GM23338 (cell line): ENCODE results near the gene OR13C3. TPM values are rescaled to one million over a fixed set of nuclear protein-coding genes. Genes with fewer than 3 reads are reported as not detected.

Experiments
- ATAC-seq: fragments of 200-7000 bp; cut with Tn5 transposase; 3 replicates; pipeline ENCODE4 v1.9.1; 2020
- DNase-seq: peaks from one replicate; pipeline ENCODE4 v3.0.0-alpha.2; 2015; ENCODE audit warnings: low spot score
- H2AFZ ChIP-seq: fragments of 200-600 bp; sonication (generic); 2 replicates; pipeline ENCODE4 v1.8.0; 2016; ENCODE audit warnings: antibody characterized with exemption, mild to moderate bottlenecking, moderate library complexity
- H3F3A ChIP-seq: fragments of 200-600 bp; sonication (generic); replicated peaks from 2 replicates; pipeline ENCODE4 v1.8.0; 2017; ENCODE audit warnings: antibody characterized with exemption, mixed run types, low read depth
- H3K27ac ChIP-seq: fragments of 200-600 bp; sonication (generic); 2 replicates; pipeline ENCODE4 v1.6.1; 2016; ENCODE audit warnings: low read depth
- H3K27me3 ChIP-seq: fragments of 200-600 bp; sonication (generic); 2 replicates; pipeline ENCODE4 v1.8.0; 2016; ENCODE audit warnings: mild to moderate bottlenecking, mixed run types, moderate library complexity; ENCODE audit not compliant: insufficient read depth
- H3K36me3 ChIP-seq: fragments of 200-600 bp; sonication (generic); 2 replicates; pipeline ENCODE4 v1.8.0; 2016; ENCODE audit warnings: mild to moderate bottlenecking; ENCODE audit not compliant: insufficient read depth
- H3K4me1 ChIP-seq: fragments of 200-600 bp; sonication (generic); 2 replicates; pipeline ENCODE4 v1.8.0; 2016; ENCODE audit warnings: mild to moderate bottlenecking, moderate library complexity; ENCODE audit not compliant: insufficient read depth
- H3K4me2 ChIP-seq: fragments of 200-600 bp; sonication (generic); 2 replicates; pipeline ENCODE4 v1.7.1; 2017; ENCODE audit warnings: mixed run types
- H3K4me3 ChIP-seq: fragments of 200-600 bp; sonication (generic); 2 replicates; pipeline ENCODE4 v1.6.1; 2016; ENCODE audit warnings: mixed run types
- H3K79me2 ChIP-seq: fragments of 200-600 bp; sonication (generic); replicated peaks from 2 replicates; pipeline ENCODE4 v1.8.0; 2017; ENCODE audit warnings: mild to moderate bottlenecking; ENCODE audit not compliant: insufficient read depth
- H3K9me2 ChIP-seq: fragments of 200-600 bp; sonication (generic); 2 replicates; pipeline ENCODE4 v1.8.0; 2017; ENCODE audit not compliant: insufficient read depth
- H4K20me1 ChIP-seq: fragments of 200-600 bp; sonication (generic); replicated peaks from 2 replicates; pipeline ENCODE4 v1.8.0; 2017; ENCODE audit warnings: mild to moderate bottlenecking; ENCODE audit not compliant: insufficient read depth
- H3K27ac Mint-ChIP-seq: 2 replicates; pipeline ENCODE4 v1.8.0; 2020; ENCODE audit warnings: inconsistent platforms, mild to moderate bottlenecking, moderate library complexity, mixed read lengths
- H3K27me3 Mint-ChIP-seq: 3 replicates; pipeline ENCODE4 v1.8.0; 2022; ENCODE audit warnings: low read depth, mild to moderate bottlenecking, moderate library complexity, mixed read lengths, inconsistent platforms; ENCODE audit not compliant: insufficient read depth, poor library complexity
- H3K36me3 Mint-ChIP-seq: 3 replicates; pipeline ENCODE4 v1.8.0; 2021; ENCODE audit warnings: low read depth, mild to moderate bottlenecking, inconsistent platforms, moderate library complexity, mixed read lengths
- H3K4me1 Mint-ChIP-seq: 3 replicates; pipeline ENCODE4 v1.8.0; 2020; ENCODE audit warnings: mild to moderate bottlenecking, inconsistent platforms, mixed read lengths
- H3K4me3 Mint-ChIP-seq: 3 replicates; pipeline ENCODE4 v1.8.0; 2021; ENCODE audit warnings: moderate library complexity, mild to moderate bottlenecking, inconsistent platforms, mixed read lengths
- H3K9me3 Mint-ChIP-seq: 3 replicates; pipeline ENCODE4 v1.8.0; 2020; ENCODE audit warnings: moderate library complexity, mild to moderate bottlenecking, inconsistent platforms, mixed read lengths
- JUNB ChIP-seq: IDR thresholded peaks from one replicate; pipeline ENCODE4 v1.6.1; 2016; ENCODE audit warnings: antibody characterized with exemption; ENCODE audit not compliant: unreplicated experiment
- POLR2AphosphoS5 ChIP-seq: IDR thresholded peaks from 2 replicates; pipeline ENCODE4 v1.6.1; 2016; ENCODE audit warnings: antibody characterized with exemption, low read depth
- ZNF114 ChIP-seq: fragments of 250-450 bp; sonication (Bioruptor Pico); IDR thresholded peaks from 2 replicates; pipeline ENCODE4 v1.5.0; 2020; ENCODE audit warnings: mild to moderate bottlenecking, moderate library complexity
- polyA plus RNA-seq: library from polyadenylated mRNA; unstranded; fragments of >200 nt; fragmentation: Nextera tagmentation; extraction: Ambion mirVana; gene quantifications from 2 replicates; pipeline ENCODE4 v1.2.1, GENCODE V29; 2016
- total RNA-seq: library from RNA; depleted of rRNA; stranded (reverse); fragments of >200 nt; shearing (Covaris generic); gene quantifications from 2 replicates; pipeline ENCODE4 v1.2.3, GENCODE V29; 2014
- TF ChIP-seq, protein P1 (sequence below): IDR thresholded peaks from 2 replicates; pipeline ENCODE4 v1.6.1; 2016; ENCODE audit warnings: antibody characterized with exemption
- TF ChIP-seq, protein P2 (sequence below): fragments of 250-450 bp; sonication (Bioruptor Pico); IDR thresholded peaks from 2 replicates; pipeline ENCODE4 v1.5.0; 2020; ENCODE audit warnings: mild to moderate bottlenecking, moderate library complexity

Gene OR13C3
- total and polyA plus RNA-seq, 2 experiments from 2014 or later = not detected

DNA sequence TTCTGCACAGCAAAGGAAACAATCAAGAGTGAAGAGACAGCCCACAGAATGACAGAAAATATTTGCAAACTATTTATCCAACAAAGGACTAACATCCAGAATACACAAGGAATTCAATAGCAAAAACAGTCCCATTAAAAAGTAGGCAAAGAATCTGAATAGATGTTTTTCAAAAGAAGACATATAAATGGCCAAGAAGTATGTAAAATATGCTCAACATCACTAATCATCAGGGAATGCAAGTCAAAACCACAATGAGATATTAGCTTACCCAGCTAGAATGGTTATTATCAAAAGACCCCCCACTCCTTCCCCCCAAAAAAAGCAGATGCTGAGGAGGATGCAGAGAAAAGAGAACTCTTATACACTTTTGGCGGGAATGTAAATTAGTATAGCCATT, 18.9 kb upstream of the OR13C3 start:
- Mint-ChIP-seq H3K9me3 (peaks cover 16% of the 10 kb centered on the region; the same call in 1 of the 3 replicates), H3K27ac (no peak overlapping the region), H3K27me3 (no peaks in the 10 kb centered on the region), H3K36me3 (no peaks in the 10 kb centered on the region), H3K4me3 (no peak overlapping the region), H3K4me1 (0 out of 3 replicates have a peak, but pooled peaks cover 3% of the 10 kb centered on the region)
- H3F3A ChIP-seq = no peaks in the 10 kb centered on the region
- ATAC-seq = no peak
- DNase-seq = no peak
- H2AFZ ChIP-seq = no peak overlapping the region
- H4K20me1 ChIP-seq = no peaks in the 10 kb centered on the region
- no peaks in the 10 kb centered on the region for H3K79me2 ChIP-seq
- no peak overlapping the region for H3K27ac ChIP-seq
- H3K9me2 ChIP-seq = no peaks in the 10 kb centered on the region; the same call in 1 of the 2 replicates
- no peak overlapping the region for H3K4me3 ChIP-seq
- H3K36me3 ChIP-seq = no peaks in the 10 kb centered on the region
- no peaks in the 10 kb centered on the region for H3K27me3 ChIP-seq
- TF ChIP-seq, protein P1, sequence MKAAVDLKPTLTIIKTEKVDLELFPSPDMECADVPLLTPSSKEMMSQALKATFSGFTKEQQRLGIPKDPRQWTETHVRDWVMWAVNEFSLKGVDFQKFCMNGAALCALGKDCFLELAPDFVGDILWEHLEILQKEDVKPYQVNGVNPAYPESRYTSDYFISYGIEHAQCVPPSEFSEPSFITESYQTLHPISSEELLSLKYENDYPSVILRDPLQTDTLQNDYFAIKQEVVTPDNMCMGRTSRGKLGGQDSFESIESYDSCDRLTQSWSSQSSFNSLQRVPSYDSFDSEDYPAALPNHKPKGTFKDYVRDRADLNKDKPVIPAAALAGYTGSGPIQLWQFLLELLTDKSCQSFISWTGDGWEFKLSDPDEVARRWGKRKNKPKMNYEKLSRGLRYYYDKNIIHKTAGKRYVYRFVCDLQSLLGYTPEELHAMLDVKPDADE = no peak
- TF ChIP-seq, protein P2, sequence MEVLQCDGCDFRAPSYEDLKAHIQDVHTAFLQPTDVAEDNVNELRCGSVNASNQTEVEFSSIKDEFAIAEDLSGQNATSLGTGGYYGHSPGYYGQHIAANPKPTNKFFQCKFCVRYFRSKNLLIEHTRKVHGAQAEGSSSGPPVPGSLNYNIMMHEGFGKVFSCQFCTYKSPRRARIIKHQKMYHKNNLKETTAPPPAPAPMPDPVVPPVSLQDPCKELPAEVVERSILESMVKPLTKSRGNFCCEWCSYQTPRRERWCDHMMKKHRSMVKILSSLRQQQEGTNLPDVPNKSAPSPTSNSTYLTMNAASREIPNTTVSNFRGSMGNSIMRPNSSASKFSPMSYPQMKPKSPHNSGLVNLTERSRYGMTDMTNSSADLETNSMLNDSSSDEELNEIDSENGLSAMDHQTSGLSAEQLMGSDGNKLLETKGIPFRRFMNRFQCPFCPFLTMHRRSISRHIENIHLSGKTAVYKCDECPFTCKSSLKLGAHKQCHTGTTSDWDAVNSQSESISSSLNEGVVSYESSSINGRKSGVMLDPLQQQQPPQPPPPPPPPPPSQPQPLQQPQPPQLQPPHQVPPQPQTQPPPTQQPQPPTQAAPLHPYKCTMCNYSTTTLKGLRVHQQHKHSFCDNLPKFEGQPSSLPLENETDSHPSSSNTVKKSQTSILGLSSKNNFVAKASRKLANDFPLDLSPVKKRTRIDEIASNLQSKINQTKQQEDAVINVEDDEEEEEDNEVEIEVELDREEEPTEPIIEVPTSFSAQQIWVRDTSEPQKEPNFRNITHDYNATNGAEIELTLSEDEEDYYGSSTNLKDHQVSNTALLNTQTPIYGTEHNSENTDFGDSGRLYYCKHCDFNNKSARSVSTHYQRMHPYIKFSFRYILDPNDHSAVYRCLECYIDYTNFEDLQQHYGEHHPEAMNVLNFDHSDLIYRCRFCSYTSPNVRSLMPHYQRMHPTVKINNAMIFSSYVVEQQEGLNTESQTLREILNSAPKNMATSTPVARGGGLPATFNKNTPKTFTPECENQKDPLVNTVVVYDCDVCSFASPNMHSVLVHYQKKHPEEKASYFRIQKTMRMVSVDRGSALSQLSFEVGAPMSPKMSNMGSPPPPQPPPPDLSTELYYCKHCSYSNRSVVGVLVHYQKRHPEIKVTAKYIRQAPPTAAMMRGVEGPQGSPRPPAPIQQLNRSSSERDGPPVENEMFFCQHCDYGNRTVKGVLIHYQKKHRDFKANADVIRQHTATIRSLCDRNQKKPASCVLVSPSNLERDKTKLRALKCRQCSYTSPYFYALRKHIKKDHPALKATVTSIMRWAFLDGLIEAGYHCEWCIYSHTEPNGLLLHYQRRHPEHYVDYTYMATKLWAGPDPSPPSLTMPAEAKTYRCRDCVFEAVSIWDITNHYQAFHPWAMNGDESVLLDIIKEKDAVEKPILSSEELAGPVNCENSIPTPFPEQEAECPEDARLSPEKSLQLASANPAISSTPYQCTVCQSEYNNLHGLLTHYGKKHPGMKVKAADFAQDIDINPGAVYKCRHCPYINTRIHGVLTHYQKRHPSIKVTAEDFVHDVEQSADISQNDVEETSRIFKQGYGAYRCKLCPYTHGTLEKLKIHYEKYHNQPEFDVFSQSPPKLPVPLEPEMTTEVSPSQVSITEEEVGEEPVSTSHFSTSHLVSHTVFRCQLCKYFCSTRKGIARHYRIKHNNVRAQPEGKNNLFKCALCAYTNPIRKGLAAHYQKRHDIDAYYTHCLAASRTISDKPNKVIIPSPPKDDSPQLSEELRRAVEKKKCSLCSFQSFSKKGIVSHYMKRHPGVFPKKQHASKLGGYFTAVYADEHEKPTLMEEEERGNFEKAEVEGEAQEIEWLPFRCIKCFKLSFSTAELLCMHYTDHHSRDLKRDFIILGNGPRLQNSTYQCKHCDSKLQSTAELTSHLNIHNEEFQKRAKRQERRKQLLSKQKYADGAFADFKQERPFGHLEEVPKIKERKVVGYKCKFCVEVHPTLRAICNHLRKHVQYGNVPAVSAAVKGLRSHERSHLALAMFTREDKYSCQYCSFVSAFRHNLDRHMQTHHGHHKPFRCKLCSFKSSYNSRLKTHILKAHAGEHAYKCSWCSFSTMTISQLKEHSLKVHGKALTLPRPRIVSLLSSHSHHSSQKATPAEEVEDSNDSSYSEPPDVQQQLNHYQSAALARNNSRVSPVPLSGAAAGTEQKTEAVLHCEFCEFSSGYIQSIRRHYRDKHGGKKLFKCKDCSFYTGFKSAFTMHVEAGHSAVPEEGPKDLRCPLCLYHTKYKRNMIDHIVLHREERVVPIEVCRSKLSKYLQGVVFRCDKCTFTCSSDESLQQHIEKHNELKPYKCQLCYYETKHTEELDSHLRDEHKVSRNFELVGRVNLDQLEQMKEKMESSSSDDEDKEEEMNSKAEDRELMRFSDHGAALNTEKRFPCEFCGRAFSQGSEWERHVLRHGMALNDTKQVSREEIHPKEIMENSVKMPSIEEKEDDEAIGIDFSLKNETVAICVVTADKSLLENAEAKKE = no peak
- no peak for TF ChIP-seq ZNF114 (CRISPR knock-in tag)
- H3K4me2 ChIP-seq = no peak overlapping the region
- H3K4me1 ChIP-seq = peaks cover 4% of the 10 kb centered on the region; the same call in 1 of the 2 replicates

DNA sequence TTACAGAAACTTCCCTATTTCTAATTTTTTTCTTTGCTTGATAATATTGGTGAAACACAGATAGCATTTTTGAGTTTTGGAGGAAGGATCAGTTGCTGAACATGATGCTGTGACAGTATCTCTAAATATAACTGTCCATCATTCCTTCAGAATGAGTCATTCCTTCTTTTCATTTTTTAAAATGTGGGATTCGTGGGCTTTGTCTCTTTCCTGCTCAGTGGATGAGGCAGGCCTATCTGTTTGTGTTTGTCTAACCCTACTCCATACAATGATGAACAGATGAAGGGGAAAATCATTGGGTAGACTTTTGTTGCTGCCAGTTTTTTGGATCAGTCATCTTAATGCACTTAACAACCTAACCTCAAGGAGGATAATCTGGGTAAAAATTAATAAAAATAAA, 16.6 kb upstream of the OR13C3 start:
- Histone ChIP-seq H3K9me2 (no peaks in the 10 kb centered on the region; the same call in 1 of the 2 replicates), H2AFZ (no peak overlapping the region), H3F3A (no peaks in the 10 kb centered on the region), H3K4me2 (no peak overlapping the region), H3K4me3 (no peak overlapping the region), H3K79me2 (no peaks in the 10 kb centered on the region), H3K27ac (no peak overlapping the region), H4K20me1 (no peaks in the 10 kb centered on the region), H3K4me1 (peaks cover 4% of the 10 kb centered on the region; the same call in 1 of the 2 replicates), H3K27me3 (no peaks in the 10 kb centered on the region), H3K36me3 (no peaks in the 10 kb centered on the region)
- H3K27me3 Mint-ChIP-seq = no peaks in the 10 kb centered on the region
- no peak overlapping the region for H3K4me3 Mint-ChIP-seq
- DNase-seq (no peak), ATAC-seq (no peak)
- peaks cover 8% of the 10 kb centered on the region; the same call in 1 of the 3 replicates for H3K9me3 Mint-ChIP-seq
- TF ChIP-seq JUNB (no peak), POLR2AphosphoS5 (no peak)
- 0 out of 3 replicates have a peak, but pooled peaks cover 3% of the 10 kb centered on the region for H3K4me1 Mint-ChIP-seq
- no peaks in the 10 kb centered on the region for H3K36me3 Mint-ChIP-seq
- no peak overlapping the region for H3K27ac Mint-ChIP-seq
